T-helper 22 cell (primary cell): ENCODE data around the gene LOXL4.

Experiments used
- DNase-seq: peaks from one replicate; pipeline ENCODE4 v3.0.0-alpha.2; 2020; ENCODE audit warnings: low read depth

The LOXL4 gene

GRCh38 chr10:98264378-98265065 is 3.5 kb downstream of the LOXL4 start:
- DNase-seq = no peak

GRCh38 chr10:98263088-98263487 is 4.9 kb downstream of the LOXL4 start:
- DNase-seq = no peak

DNA sequence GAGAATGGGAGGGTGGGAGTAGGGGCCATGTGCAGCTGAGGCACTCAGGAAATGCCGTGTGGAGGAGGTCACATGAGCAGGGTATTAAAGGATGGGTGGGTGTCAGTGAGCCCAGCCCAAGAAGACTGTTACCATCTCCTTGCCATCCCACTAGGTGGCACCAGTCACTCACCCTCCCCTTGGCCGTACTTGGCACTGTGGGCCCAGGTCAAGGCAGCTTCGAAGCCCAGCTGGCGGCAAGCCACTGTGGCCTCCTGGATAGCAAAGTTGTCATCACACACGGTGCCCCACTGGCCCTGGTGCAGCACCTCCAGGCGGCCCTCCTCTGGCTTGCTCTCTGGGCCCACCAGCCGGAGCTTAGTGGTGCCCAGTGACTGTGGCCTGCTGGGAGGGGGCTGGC is 5.4 kb downstream of the LOXL4 start:
- no peak for DNase-seq

- no peak for DNase-seq
Measured at GRCh38 chr10:98261436-98262277, 6.3 kb downstream of the LOXL4 start.

GRCh38 chr10:98260752-98261151 is 7.2 kb downstream of the LOXL4 start:
- DNase-seq = no peak

GRCh38 chr10:98260350-98260749 is 7.6 kb downstream of the LOXL4 start:
- no peak for DNase-seq

DNA sequence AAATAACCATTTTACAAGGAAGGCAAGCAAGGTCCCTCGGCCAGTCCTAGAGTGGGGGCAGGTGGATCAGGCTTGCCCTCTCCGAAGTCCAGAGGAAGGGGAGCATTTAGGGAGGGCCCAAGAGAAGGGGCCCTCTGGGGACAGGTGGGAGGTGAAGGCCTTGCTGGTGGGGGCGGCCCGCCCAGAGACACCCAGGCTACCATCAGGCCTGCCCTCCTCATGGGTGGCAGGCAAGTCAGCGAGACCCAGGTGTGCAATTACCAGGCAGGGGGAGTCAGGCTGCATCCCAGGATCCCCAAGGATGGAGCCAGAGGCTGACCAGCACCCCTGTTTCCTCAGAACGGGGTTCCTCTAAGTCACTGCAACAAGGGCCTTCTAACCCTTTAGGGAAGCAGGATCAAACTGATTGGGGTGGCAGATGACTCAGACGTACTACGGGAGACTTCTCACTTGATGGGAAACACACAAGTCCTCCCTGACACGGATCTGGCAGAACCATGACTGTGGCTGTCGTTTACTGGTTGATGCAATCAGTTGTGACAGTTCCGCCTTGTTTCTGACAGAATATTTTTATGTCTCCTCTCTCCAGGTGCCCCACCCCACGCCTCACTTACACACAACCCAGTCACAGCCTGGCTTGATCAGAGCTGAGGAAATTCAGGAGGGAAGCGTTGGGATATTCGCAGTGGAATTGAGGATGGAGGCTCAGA is 8.2 kb downstream of the LOXL4 start:
- DNase-seq = no peak

DNA sequence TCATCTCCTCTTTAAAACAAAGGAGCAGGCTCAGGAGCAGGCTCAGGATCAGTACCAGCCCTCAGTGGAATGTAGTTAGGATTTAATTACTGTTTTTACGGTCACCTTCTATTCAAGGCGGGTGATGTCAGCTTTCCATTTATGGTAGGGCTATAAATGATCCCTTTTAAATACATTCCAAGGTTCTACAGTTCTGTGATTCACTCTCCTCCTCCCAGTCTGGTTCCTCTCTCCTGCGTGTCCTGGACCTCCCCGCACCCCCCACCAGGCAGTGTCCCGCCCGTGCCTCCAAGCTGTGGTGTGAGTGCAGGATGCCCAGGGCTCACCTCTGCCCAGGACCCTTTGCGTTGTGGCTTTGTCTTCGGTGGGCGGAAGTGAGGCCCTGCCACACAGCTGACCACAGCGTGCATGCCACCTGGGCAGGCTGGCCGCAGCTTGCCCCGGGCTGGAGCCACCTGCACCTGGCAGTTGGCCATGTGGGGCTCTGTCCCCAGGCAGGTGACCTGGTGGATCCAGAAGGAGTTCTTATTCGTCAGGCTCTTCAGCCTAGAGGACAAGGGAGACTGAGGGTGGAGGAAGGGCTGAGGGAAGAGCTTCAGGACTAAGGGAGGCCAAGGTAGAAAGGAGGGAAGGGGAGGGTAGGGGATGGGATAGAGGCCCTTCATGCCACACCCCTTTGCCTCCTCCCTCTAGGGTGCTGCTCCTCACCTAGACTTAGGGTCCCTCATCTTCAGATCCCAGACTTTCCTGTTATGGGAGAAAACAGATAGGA is 9.1 kb downstream of the LOXL4 start:
- DNase-seq = no peak

GRCh38 chr10:98257961-98258360 is 10.0 kb downstream of the LOXL4 start:
- DNase-seq = no peak

DNA sequence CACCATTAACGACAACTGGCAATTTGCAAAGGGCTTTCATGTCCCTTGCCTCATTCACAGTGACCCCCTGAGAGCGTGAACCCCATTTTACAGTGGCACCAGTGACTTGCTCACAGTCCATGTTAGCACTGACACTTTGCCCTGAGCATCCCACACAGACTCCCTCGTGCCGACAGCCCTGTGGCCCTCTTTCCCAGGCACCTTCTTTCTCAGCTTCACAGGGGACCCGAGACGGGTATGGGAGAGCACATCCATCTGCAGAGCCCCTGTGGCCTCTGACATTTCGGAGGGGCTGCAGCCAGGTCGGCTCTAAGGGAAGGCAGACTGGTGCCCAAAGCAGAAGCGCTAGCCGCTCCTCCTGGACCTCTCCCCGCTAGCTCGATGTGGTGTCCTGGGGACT is 10.8 kb downstream of the LOXL4 start:
- no peak for DNase-seq

DNA sequence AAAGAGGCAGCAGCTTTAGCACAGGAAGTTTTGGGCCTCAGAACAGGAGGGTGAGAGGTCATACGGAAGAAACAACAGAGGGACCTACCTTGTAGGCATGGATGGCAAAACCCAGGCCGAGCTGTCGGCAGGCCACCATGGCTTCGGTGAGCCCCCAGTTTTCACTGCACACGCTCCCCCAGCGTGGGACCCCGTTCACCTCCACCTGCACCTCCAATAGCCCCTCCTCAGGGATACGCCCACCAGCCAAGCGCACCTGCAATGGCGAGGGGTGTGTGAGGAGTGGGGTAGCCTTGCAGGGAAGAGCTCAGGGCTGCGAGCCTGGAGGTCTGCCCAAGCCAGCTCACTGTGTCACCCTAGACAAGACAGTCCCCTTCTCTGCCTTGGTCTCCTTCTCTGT is 11.3 kb downstream of the LOXL4 start:
- DNase-seq = no peak

DNA sequence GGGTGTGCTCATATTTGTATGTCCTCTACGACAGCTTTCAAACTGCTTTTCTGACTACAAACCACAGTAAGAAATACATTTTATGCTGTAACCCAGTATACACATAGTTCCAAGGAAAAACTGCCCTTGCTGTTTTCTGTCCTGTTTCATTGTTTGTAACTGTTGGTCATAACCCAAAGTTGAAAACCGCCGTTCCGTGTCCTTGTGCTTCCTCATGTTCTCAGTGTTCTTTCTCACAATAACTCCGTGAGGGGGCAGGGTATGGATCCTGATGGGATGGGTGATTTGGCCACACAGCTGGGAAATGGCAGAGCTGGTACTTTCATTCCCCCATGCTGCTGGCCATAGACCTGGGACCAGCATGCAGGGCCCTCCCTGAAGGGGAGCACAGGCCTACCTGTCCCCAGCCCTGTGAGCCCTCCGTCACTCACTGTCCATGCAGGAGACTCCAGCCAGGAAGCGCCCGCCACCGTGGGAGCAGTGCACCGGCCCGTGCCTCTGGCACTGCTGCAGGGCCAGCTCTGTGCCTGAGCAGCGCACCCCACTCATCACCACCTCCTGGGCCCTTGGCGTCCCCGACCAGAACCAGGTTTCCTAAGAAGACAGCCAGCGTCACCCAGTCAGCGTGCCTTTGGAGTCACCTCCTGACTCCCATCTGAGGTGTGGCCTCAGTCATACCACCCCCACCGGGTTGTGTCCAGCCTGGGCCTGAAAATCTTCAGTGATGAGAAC is 12.7 kb downstream of the LOXL4 start:
- DNase-seq = no peak

DNA sequence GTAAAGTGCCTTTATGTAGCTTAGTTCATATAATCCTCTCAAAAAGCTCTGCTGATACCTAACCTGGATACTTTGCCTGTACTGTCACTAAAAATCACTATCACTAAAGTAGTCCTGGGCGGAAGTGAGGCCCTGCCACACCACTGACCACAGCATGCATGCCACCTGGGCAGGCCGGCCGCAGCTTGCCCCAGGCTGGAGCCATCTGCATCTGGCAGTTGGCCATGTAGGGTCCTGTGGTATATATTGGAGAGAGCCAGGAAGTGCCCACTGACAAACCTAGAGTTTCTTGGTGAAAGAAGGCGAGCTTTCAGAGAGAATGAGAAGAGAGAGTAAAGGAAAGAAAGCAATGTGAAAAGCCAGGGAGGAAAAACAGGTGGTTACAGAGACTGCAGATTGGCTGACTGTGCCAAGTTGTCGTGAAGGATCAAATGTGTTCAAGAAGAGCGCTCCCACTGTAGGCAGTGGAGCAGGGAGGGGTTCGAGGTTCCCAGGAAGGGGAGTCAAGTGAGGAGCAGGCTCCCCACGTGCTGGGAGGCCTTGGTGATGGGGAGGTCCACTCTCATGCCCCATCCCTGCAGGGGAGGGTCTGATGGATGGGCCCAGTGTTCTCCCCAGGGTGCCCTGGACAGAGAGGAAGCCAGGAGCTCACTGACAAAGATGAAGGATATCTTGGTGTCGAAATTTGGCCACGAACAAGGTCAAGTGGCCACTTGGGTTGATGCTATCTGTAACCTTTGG is 13.6 kb downstream of the LOXL4 start:
- DNase-seq = no peak

- DNase-seq = no peak
Measured at GRCh38 chr10:98253499-98253898, 14.5 kb downstream of the LOXL4 start.

GRCh38 chr10:98252464-98252863 is 15.5 kb downstream of the LOXL4 start:
- DNase-seq = no peak

DNA sequence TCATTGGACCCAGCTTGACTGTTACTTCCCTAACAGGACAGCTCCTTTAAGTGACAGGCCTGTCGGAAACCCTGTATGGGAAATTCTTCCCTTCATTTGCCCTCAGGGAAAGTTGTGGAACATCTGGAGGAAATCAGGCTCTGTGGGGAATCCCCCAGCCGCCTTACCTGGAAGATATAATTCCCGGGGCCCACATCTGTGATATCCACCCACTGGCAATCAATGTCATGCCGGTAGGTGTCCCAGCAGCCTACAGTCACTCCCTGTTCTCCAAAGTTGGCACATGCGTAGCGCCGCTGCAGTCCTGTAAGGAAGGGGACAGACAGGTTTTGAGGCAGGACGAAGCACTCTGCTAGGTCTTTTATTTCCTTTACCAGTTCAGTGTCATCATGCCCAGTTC is 16.6 kb downstream of the LOXL4 start:
- no peak for DNase-seq

- no peak for DNase-seq
Measured at GRCh38 chr10:98249134-98249533, 18.9 kb downstream of the LOXL4 start.

DNA sequence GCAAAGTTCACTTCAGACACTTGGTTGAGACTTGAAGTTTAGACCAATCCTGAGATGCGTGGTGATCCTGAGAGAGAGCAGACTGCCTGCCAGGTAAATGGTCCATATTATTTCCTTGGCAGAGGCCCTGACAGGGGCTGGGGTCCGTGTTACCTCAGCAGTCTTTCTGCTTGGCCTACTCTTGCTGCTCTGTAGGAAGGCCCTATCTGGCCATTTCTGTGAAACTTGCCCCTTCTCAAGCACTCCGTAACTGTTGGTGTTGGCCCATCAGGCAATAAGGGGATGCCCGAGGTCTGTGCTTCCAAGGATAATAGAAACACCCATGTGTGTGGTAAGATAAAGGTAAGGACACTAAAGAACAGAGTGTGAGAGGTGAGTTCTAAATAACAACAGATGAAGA is 20.0 kb downstream of the LOXL4 start:
- no peak for DNase-seq

DNA sequence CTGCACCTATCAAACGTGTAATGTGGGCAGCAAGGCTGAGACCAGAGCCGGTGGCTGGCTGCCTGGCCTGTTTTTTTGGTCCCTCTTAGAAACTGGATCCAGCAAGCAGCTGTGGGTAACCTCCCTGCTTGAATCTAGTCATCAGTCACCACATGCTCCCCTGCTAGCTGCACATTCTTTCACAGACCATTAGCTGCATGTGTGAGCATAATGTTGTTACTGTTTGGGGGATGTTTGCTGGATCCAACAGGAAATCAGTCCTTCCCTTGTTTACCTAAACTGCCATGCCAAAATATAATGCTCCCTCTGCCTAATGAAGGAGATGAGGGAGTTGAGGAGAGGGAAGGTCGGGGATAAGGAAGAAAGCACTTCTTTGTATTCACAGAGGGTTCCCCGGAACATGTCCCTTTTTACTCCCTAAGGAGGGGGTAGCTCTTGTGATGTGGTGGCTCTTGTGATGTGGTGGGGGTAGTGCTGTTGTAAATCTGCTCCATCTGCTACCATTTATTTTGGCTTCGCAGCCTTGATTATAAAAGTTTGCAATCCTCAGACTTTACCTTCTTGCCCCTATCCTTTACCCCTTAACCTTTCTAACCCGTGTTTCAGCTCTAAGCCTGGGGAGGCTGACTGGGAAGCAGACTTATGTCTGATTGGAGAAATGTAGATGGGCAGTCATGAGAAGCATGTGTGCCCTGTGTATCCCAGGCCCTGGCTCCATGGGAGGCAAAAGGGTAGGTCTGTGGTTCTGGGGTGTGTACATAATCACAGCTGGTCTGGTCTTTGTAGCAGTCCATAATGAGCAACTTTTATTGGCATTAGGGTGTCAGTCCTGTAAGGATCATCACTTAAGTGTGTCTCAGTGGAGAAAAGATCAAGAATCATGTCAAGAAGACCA is 20.8 kb downstream of the LOXL4 start:
- no peak for DNase-seq

DNA sequence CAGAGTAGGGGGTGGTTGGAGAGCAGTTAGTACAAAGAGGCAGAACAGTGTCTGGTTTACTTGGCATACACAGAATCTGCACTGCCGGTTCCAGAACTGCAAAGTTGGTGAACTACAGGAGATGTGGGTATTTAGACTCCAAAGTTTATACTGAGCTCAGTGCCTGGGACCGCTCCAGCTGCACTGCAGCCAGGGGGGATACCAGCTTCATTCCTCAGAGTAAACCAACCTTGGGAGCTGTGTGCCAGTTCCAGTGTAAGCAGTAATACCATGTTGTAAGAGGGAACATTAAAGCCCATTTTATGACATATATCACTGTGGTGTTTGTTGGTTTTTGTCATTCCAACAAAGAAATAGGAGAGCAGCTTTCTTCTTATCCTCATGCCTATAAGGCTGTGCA is 23.4 kb downstream of the LOXL4 start:
- no peak for DNase-seq
